CD4-positive, alpha-beta T cell treated with Interleukin-6 at 100 ng/mL for 8 hours (primary cell): ENCODE measurements around the gene UBTD1.
A peak's percentile ranks its signal among the peaks of the same experiment; 100 is the strongest.
"Not testable (repeated sequence)": the region's sequence is repeated elsewhere in the genome, so short reads cannot be mapped to it uniquely, and the experiment has no call there.

ENCODE experiments used
- DNase-seq: peaks from one replicate; pipeline ENCODE4 v3.0.0-alpha.2; 2020; ENCODE audit warnings: mixed read lengths, low spot score

Gene UBTD1

GRCh38 chr10:97515271-97515978, 16.7 kb downstream of the UBTD1 start:
- DNase-seq, result no peak

GRCh38 chr10:97517096-97517750, 18.5 kb downstream of the UBTD1 start:
- DNase-seq, result no peak

GRCh38 chr10:97517778-97518300, 19.1 kb downstream of the UBTD1 start:
- DNase-seq, result no peak

- no peak for DNase-seq
Observed at GRCh38 chr10:97518301-97519043, 19.7 kb downstream of the UBTD1 start.

- no peak for DNase-seq
Observed at GRCh38 chr10:97519342-97519741, 20.6 kb downstream of the UBTD1 start.

GRCh38 chr10:97520520-97520919, 21.8 kb downstream of the UBTD1 start:
- no peak for DNase-seq

GRCh38 chr10:97520978-97521761, 22.4 kb downstream of the UBTD1 start:
- DNase-seq, result no peak

- no peak for DNase-seq
Observed at GRCh38 chr10:97522071-97522470, 23.3 kb downstream of the UBTD1 start.

GRCh38 chr10:97522937-97523336, 24.2 kb downstream of the UBTD1 start:
- no peak for DNase-seq

GRCh38 chr10:97525086-97525485, 26.4 kb downstream of the UBTD1 start:
- no peak for DNase-seq

- DNase-seq, result no peak
Observed at GRCh38 chr10:97525683-97526110, 27.0 kb downstream of the UBTD1 start.

- DNase-seq, result not testable (repeated sequence)
Observed at GRCh38 chr10:97528876-97529275, 30.2 kb downstream of the UBTD1 start.

GRCh38 chr10:97529685-97530465, 31.2 kb downstream of the UBTD1 start:
- no peak for DNase-seq

- no peak for DNase-seq
Observed at GRCh38 chr10:97531401-97531986, 32.8 kb downstream of the UBTD1 start.

GRCh38 chr10:97532935-97533671, 34.4 kb downstream of the UBTD1 start:
- no peak for DNase-seq

- no peak for DNase-seq
Observed at GRCh38 chr10:97533888-97534287, 35.2 kb downstream of the UBTD1 start.

GRCh38 chr10:97534746-97535367, 36.1 kb downstream of the UBTD1 start:
- DNase-seq, result peak; percentile 7

- DNase-seq, result no peak
Observed at GRCh38 chr10:97537186-97537869, 38.6 kb downstream of the UBTD1 start.

GRCh38 chr10:97538411-97538810, 39.7 kb downstream of the UBTD1 start:
- no peak for DNase-seq
